Ascending aorta (tissue), 2 donors: Measurements from ENCODE around the gene ANO6. TPM values are rescaled to one million over a fixed set of nuclear protein-coding genes. Genes with fewer than 3 reads are reported as not detected.
A peak's percentile ranks its signal among the peaks of the same experiment; 100 is the strongest.

Source experiments
- DNase-seq, 2 donors: peaks; one replicate each; pipeline ENCODE4 v3.0.0-alpha.2; 2019; ENCODE audit warnings: low spot score in 2 of 2
- H3K27ac ChIP-seq, 2 donors: fragments of 200-600 bp; sonication (generic); one replicate each; pipeline ENCODE4 v1.5.1; 2016 to 2017; ENCODE audit warnings: mild to moderate bottlenecking in 1 of 2
- H3K27me3 ChIP-seq: fragments of 200-600 bp; sonication (generic); one replicate; pipeline ENCODE4 v1.5.1; 2017
- H3K36me3 ChIP-seq, 2 donors: fragments of 200-600 bp; sonication (generic); one replicate each; pipeline ENCODE4 v1.5.1; 2016
- H3K4me1 ChIP-seq, 2 donors: fragments of 200-600 bp; sonication (generic); one replicate each; pipeline ENCODE4 v1.5.1; 2016 to 2017; ENCODE audit warnings: mild to moderate bottlenecking in 1 of 2
- H3K4me3 ChIP-seq, 2 donors: fragments of 200-600 bp; sonication (generic); one replicate each; pipeline ENCODE4 v1.5.1; 2016 to 2017; ENCODE audit warnings: mild to moderate bottlenecking in 1 of 2
- H3K9me3 ChIP-seq, 2 donors: fragments of 200-600 bp; sonication (generic); one replicate each; pipeline ENCODE4 v1.5.1; 2016
- intact Hi-C: fragments of 100-400 bp; cut with DNase I; formaldehyde crosslinking; loops from one replicate; pipeline ENCODE4 v1.15.1; 2023
- total RNA-seq: library from RNA; depleted of rRNA; stranded (reverse); fragments of >200 nt; gene quantifications from one replicate; pipeline ENCODE4 v1.1.0, GENCODE V29; 2016
- TF ChIP-seq, protein P1 (sequence below), 3 experiments: fragments of 200-600 bp in 2 of 3; fragments of 450-650 bp in 1 of 3; sonication (generic) in 2 of 3; IDR thresholded peaks; one replicate each; pipeline ENCODE4 v1.5.1; 2016 to 2019; ENCODE audit warnings: antibody characterized with exemption in 3 of 3, mild to moderate bottlenecking in 1 of 3, moderate library complexity in 1 of 3

The ANO6 gene
- total RNA-seq, 1 donor from 2014 or later, result 49.6 TPM

DNA sequence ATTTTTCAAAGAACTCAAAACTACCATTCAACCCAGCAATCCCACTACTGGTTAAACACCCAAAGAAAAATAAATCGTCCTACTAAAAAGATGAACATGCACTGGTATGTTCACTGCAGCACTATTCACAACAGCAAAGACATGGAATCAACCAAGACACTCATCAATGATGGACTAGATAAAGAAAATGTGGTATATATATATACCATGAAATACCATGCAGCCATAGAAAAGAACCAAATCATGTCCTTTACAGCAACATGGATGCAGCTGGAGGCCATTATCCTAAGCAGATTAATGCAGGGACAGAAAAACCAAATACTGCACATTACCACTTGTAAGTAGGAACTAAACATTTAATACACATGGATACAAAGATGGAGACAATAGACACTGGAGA is 3.8 kb upstream of the ANO6 start:
- Histone ChIP-seq H3K27ac (no peak overlapping the region), H3K4me3 (no peak overlapping the region), H3K9me3 (no peaks in the 10 kb centered on the region), H3K27me3 (no peaks in the 10 kb centered on the region), H3K36me3 (no peaks in the 10 kb centered on the region), H3K4me1 (no peaks in the 10 kb centered on the region)
- DNase-seq, result no peak
- intact Hi-C loops, result no loop called here
- TF ChIP-seq, protein P1, sequence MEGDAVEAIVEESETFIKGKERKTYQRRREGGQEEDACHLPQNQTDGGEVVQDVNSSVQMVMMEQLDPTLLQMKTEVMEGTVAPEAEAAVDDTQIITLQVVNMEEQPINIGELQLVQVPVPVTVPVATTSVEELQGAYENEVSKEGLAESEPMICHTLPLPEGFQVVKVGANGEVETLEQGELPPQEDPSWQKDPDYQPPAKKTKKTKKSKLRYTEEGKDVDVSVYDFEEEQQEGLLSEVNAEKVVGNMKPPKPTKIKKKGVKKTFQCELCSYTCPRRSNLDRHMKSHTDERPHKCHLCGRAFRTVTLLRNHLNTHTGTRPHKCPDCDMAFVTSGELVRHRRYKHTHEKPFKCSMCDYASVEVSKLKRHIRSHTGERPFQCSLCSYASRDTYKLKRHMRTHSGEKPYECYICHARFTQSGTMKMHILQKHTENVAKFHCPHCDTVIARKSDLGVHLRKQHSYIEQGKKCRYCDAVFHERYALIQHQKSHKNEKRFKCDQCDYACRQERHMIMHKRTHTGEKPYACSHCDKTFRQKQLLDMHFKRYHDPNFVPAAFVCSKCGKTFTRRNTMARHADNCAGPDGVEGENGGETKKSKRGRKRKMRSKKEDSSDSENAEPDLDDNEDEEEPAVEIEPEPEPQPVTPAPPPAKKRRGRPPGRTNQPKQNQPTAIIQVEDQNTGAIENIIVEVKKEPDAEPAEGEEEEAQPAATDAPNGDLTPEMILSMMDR (IDR thresholded peaks at IDR 0.05), result no peak

- no peak for DNase-seq
- H3K27ac ChIP-seq, result no peak overlapping the region
- no peaks in the 10 kb centered on the region for H3K36me3 ChIP-seq
- TF ChIP-seq, protein P1 (IDR thresholded peaks at IDR 0.05), result no peak
- no peak overlapping the region for H3K4me3 ChIP-seq
- H3K4me1 ChIP-seq, result no peaks in the 10 kb centered on the region
- intact Hi-C loops, result no loop called here
- H3K27me3 ChIP-seq, result no peaks in the 10 kb centered on the region
- no peaks in the 10 kb centered on the region for H3K9me3 ChIP-seq
Measured at GRCh38 chr12:45213107-45213506, 2.8 kb upstream of the ANO6 start.

- Histone ChIP-seq H3K27ac (no peak overlapping the region), H3K4me3 (no peak overlapping the region), H3K4me1 (no peaks in the 10 kb centered on the region), H3K9me3 (no peaks in the 10 kb centered on the region), H3K36me3 (no peaks in the 10 kb centered on the region), H3K27me3 (no peaks in the 10 kb centered on the region)
- DNase-seq, result no peak
- TF ChIP-seq, protein P1 (IDR thresholded peaks at IDR 0.05), result no peak
- intact Hi-C loops, result no loop called here
Measured at GRCh38 chr12:45214071-45214470, 1.8 kb upstream of the ANO6 start.

GRCh38 chr12:45214749-45215418 is 1.0 kb upstream of the ANO6 start:
- no peak for DNase-seq
- Histone ChIP-seq H3K9me3 (no peaks in the 10 kb centered on the region), H3K4me1 (peaks cover 3 to 5% of the 10 kb centered on the region in 2 donors), H3K27me3 (no peaks in the 10 kb centered on the region), H3K27ac (peak overlapping the region; percentile 92 to 97), H3K36me3 (no peaks in the 10 kb centered on the region), H3K4me3 (peak overlapping the region; percentile 85 to 93)
- TF ChIP-seq, protein P1 (IDR thresholded peaks at IDR 0.05), result peak in 1 of 3 experiments; percentile 36
- intact Hi-C loops, result loop anchor here (5.0 kb wide), 1 partner anchor 512 kb away; the partner anchor contains the start of gene ARID2

DNA sequence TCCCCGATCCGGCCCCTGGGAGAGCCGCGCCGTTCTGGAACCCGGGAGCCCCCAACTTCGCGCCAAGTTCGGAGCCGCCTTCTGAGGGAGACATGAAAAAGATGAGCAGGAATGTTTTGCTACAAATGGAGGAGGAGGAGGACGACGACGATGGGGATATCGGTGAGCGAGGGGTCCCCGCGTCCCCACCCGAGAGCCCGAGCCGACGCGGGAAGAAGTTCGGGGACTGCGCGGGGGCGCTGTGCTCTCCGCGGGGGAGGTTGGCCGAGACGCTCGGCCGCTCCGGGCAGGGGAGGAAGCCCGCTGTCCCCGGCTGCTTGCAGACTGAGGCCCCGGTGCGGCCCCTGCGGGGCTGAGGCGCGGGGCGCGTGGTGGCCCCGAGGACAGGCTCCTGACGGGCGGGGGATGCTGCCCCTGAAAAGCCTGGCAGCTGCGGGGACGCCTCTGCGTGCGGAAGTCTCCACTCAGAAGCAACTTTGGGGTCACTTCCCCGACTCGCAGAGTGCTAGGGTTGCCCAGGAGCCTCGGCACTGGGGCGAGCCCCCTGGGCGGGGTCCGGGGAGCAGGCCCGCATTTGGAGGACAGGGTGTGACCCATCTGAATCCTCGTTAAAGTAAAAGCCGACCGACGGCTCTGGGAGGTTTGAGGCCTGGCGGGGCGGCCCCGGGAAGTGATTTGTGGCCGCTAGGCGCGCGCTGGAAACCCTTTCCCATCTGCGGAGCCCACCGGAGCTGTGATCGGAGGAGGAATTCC is 511 bp downstream of the ANO6 start:
- Histone ChIP-seq H3K27me3 (no peaks in the 10 kb centered on the region), H3K36me3 (no peaks in the 10 kb centered on the region), H3K27ac (peak overlapping the region; percentile 92 to 97), H3K4me3 (peak overlapping the region; percentile 85 to 93), H3K9me3 (no peaks in the 10 kb centered on the region), H3K4me1 (peaks cover 6 to 14% of the 10 kb centered on the region in 2 donors)
- intact Hi-C loops, result loop anchor here (1.0 to 5.0 kb wide), 4 partner anchors 18 to 511 kb away; partner anchors contain the start of gene ARID2
- TF ChIP-seq, protein P1 (IDR thresholded peaks at IDR 0.05), result peak; percentile 22 to 36 (median 32)
- DNase-seq, result peak; percentile 31 to 78
